HG03095 (cell line): ENCODE data around the gene SH3RF3.

Experiments used
- ATAC-seq: cut with Tn5 transposase; IDR thresholded peaks from one replicate; pipeline ENCODE4 v1.9.1; 2021; ENCODE audit warnings: moderate library complexity; ENCODE audit not compliant: unreplicated experiment

Gene SH3RF3

DNA sequence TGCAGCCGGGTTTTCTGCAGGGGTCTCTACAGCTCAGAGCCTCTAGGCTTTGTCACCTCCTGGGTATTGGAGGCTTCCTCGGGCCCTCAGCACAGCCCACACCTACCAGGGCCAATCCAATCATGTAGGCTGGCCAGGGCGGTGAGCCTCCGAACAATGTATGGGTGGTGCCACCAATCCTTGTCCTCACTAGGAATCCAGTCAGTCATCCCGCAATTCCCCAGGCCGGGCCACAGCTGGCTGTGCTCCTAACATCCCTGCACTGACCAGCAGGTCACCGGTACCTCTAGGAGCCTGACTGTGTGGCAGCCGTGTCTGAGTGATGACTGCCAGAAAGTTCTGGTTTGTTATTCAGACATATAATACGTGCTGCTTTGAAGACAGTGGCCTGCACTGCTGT, 129.4 kb downstream of the SH3RF3 start:
- no peak for ATAC-seq

GRCh38 chr2:109258905-109259540, 130.0 kb downstream of the SH3RF3 start:
- ATAC-seq = no peak

GRCh38 chr2:109259671-109260070, 130.7 kb downstream of the SH3RF3 start:
- no peak for ATAC-seq

GRCh38 chr2:109260116-109260855, 131.3 kb downstream of the SH3RF3 start:
- no peak for ATAC-seq

DNA sequence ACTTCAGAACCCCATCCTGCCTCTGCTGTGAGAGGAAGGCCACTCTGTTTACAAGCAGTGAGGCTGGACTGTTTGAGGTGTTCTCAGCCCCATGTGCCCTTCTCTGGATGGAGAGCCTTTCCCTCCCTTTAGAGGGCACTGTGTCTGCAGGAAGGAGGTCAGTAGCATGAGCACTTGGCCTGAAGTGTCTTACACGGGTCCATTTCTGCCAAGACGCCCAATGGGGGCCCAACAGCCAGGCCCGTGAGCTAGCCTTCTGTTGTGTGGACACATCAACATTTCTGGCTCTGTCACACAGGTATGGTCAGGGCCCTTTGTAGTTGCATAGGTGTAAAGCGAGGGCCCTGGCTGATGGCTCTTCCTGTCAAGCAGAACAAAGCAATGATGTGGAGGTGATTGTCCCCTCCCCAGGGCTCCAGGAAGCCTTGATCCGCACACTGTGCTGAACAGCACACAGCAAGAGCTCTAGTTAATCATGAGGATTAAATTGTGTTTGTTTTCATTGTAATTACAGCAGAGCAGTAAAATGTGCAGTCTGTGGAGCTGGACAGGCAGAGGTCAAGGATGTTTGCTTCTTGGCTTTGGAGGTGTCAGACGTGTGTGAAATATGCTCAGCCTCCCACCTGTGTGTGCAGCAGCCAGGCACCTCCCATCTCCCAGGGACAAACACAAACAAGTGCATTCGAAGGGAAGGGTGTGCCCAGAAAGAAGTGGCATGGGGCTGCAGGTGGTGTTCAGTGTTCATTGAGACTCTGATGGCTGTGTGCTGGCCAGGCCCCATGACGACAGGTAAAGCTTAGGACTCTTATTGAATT, 132.1 kb downstream of the SH3RF3 start:
- ATAC-seq = no peak

DNA sequence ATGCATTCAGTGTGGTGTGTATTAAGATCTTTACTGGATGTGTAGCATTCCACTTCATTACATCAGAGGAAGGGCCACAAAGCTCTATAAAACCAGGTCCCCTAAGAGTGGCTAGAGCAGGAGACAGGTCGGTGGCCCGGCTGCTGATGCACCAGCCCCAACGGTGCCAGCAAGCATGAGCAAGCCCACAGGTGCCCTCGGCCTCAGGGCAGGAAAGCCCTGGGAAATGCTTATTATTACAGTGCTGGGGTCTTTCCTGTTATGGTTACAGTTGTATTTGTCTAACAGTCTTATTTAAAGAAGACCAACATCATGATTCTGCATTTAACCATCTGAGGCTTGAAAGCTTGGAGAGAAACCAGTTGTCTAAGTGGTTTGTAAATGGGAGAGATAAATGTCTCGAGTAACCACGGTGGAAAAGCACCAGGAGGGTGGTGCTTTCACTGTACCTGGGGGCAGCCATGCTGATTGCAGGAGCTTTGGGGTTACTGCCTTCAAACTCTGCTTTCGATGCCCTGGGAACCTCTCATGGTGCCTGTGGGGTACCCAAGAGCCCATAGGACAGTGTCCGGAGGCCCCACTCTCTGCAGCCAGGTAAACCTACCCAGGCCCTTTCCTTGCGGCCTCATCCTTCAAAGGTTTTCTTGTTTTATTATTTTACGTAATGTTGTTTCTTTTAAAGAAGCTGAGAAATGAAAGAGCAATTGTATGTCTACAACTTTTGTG, 133.1 kb downstream of the SH3RF3 start:
- ATAC-seq = no peak

GRCh38 chr2:109264595-109265328, 135.8 kb downstream of the SH3RF3 start:
- ATAC-seq = no peak

- ATAC-seq = no peak
Measured at GRCh38 chr2:109265369-109265768, 136.4 kb downstream of the SH3RF3 start.

DNA sequence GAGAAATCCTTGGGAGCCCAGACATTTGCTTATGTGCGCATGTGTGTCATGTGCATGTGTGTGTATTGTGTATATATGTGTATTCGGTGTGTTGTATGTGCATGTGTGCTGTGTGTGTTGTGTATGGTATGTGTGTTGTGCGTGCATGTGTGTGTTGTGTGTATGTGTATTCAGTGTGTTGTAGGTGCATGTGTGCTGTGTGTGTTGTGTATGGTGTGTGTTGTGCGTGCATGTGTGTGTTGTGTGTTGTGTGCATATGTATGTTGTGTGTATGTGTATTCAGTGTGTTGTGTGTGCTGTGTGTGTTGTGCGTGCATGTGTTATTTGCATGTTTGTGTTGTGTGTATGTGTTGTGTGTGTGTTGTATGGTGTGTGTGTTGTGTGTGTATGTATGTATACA, 136.9 kb downstream of the SH3RF3 start:
- no peak for ATAC-seq

- no peak for ATAC-seq
Measured at GRCh38 chr2:109266496-109266895, 137.5 kb downstream of the SH3RF3 start.

DNA sequence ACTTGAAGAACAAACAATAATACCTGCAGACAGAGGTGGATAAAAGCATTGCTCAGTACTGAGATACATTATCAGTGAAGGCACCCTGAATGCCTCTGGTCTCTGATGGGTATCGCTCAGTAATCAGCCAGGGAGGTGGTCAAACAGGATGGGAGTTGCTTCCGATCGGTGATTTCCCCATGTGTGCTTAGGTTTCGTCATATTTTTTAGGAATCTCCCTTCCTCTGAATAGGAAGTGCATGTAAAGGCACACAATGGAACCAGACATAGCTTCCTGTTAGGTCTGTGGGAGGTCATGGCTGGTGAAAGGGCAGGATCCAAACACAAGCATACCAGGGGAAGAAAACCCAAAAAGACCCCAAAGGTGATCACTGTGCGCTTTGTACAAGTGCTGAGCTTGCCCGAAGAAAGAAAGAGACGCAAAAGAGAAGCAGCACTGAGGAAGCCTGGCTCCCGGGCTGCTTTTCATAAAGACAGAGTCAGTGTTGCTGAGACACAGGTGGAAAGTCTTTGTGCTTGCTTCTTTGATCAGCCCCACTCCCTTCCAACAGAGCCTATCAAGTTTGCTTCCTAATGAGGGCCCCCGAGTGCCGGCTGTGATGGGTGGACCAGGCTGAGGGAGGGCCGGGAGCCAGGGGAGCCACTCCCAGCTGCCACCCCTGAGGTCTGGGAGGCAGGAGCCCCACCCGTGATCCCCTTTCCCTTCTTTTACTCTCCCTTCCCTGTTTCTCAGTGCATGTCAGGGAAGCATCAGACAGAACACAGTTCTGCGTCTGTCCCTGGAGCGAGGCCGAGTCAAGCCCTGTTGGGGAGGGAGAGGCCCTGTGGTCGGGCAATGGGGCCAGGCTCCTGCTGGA, 138.2 kb downstream of the SH3RF3 start:
- no peak for ATAC-seq

GRCh38 chr2:109268916-109269315, 139.9 kb downstream of the SH3RF3 start:
- ATAC-seq = no peak

- ATAC-seq = no peak
Measured at GRCh38 chr2:109269706-109270504, 140.9 kb downstream of the SH3RF3 start.

DNA sequence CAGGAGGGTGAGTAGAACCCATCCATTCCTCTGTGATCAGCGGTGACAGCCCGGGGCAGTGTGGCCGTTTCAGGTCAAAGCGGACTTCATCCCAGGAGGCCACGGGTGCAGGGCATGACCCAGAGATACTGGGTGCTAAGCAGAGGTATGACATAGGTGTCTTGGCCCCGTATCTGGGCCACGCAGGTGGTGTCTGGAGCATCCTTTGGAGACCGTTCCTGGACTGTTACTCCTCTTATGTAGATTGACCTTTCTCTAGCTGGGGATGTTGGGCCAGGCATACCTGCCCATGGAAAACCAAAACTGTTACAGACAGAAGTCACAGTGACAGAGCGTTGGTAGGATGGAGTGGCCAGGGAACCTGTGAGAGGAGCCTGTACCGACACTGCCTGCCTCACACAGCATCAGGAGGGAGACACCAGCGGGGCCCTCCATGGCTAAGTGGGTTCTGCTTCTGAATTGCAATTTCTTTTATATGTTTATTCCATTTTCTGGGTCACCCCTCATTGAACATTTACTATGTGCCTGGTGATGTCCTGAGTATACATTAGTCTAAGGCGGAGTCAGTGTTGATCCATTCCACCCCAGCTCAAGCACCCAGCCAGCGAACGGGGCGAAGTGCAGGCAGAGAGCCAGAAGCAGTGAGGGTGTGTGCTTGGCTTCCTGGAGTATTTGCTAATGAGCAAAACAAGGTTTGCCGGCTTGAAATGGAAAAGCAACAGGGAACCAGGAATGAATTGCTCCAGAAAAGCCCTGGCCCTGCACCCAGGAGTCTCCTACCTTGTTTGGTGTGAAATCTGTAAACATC, 141.7 kb downstream of the SH3RF3 start:
- ATAC-seq = no peak

GRCh38 chr2:109271920-109272319, 142.9 kb downstream of the SH3RF3 start:
- no peak for ATAC-seq

DNA sequence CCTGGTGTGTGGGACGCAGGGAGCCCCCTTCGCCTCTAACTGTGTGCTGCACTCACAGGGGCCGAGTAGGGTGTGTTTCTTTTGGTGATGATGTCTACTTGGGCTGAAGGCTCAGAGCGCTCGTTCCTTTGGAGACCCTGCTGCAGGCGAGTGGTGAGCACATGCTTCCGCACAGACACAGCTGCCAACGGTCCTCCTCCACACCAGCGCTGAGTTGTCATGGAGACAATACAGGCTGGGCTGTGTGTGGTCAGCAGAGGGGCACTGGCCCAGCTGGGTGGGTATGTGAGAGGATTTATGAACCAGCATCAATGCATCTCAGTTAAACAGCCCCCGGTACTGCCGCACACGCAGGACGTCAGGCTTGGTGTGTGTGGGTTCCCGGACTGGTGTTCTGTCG, 143.5 kb downstream of the SH3RF3 start:
- no peak for ATAC-seq

- ATAC-seq = no peak
Measured at GRCh38 chr2:109275120-109276012, 146.4 kb downstream of the SH3RF3 start.
